Hepatocyte (in vitro differentiated cells): ENCODE results near the gene TCHP. TPM values are rescaled to one million over a fixed set of nuclear protein-coding genes. Genes with fewer than 3 reads are reported as not detected.

ENCODE experiments used
- DNase-seq: peaks from one replicate; pipeline ENCODE4 v3.0.0-alpha.2; 2016; ENCODE audit warnings: low spot score
- H2AFZ ChIP-seq: fragments of 200-600 bp; sonication (generic); 2 replicates; pipeline ENCODE4 v1.6.0; 2016; ENCODE audit warnings: antibody characterized with exemption, mild to moderate bottlenecking
- H3K27ac ChIP-seq: fragments of 200-600 bp; sonication (generic); 2 replicates; pipeline ENCODE4 v1.5.1; 2016; ENCODE audit warnings: mild to moderate bottlenecking
- H3K27me3 ChIP-seq: fragments of 200-600 bp; sonication (generic); 2 replicates; pipeline ENCODE4 v1.6.1; 2016
- H3K36me3 ChIP-seq: fragments of 200-600 bp; sonication (generic); replicated peaks from 2 replicates; pipeline ENCODE4 v1.5.1; 2016; ENCODE audit warnings: low read depth; ENCODE audit not compliant: insufficient read depth
- H3K4me1 ChIP-seq: fragments of 200-600 bp; sonication (generic); 2 replicates; pipeline ENCODE4 v1.5.1; 2016; ENCODE audit warnings: mild to moderate bottlenecking, moderate library complexity; ENCODE audit not compliant: insufficient read depth
- H3K4me2 ChIP-seq: fragments of 200-600 bp; sonication (generic); 2 replicates; pipeline ENCODE4 v1.6.0; 2016
- H3K4me3 ChIP-seq: fragments of 200-600 bp; sonication (generic); 2 replicates; pipeline ENCODE4 v1.5.1; 2016; ENCODE audit warnings: mild to moderate bottlenecking
- H3K79me2 ChIP-seq: fragments of 200-600 bp; sonication (generic); 2 replicates; pipeline ENCODE4 v1.6.0; 2017; ENCODE audit warnings: mild to moderate bottlenecking
- H3K9me2 ChIP-seq: fragments of 200-600 bp; sonication (generic); replicated peaks from 2 replicates; pipeline ENCODE4 v1.6.0; 2017; ENCODE audit warnings: mild to moderate bottlenecking; ENCODE audit not compliant: insufficient read depth
- H3K9me3 ChIP-seq: fragments of 200-600 bp; sonication (generic); 2 replicates; pipeline ENCODE4 v1.5.1; 2016; ENCODE audit warnings: low read depth, mild to moderate bottlenecking
- H4K20me1 ChIP-seq: fragments of 200-600 bp; sonication (generic); 2 replicates; pipeline ENCODE4 v1.6.0; 2016; ENCODE audit warnings: mild to moderate bottlenecking; ENCODE audit not compliant: insufficient read depth, poor library complexity, severe bottlenecking
- EZH2 ChIP-seq: fragments of 200-600 bp; sonication (generic); IDR thresholded peaks from 2 replicates; pipeline ENCODE4 v1.6.1; 2016; ENCODE audit warnings: antibody characterized with exemption, mild to moderate bottlenecking, borderline replicate concordance
- EZH2phosphoT487 ChIP-seq: fragments of 200-600 bp; sonication (generic); IDR thresholded peaks from one replicate; pipeline ENCODE4 v1.6.1; 2018; ENCODE audit warnings: antibody characterized with exemption, mild to moderate bottlenecking, low read depth, moderate library complexity; ENCODE audit not compliant: unreplicated experiment, severe bottlenecking
- WGBS: methylation state at CpG from one replicate; pipeline ENCODE4 v1.1.6; 2016; ENCODE audit warnings: low lambda C conversion rate; ENCODE audit errors: missing lambda C conversion rate; 5-methylcytosine and 5-hydroxymethylcytosine counted together
- polyA plus RNA-seq: library from polyadenylated mRNA; unstranded; fragments of >200 nt; fragmentation: Nextera tagmentation; extraction: Ambion mirVana; gene quantifications from 2 replicates; pipeline ENCODE4 v1.2.1, GENCODE V29; 2016
- total RNA-seq: library from RNA; depleted of rRNA; stranded (reverse); fragments of >200 nt; gene quantifications from 2 replicates; pipeline ENCODE4 v1.2.3, GENCODE V29; 2014
- TF ChIP-seq, protein P1 (sequence below): fragments of 200-600 bp; sonication (generic); IDR thresholded peaks from 2 replicates; pipeline ENCODE4 v1.5.1; 2016; ENCODE audit warnings: antibody characterized with exemption, mild to moderate bottlenecking; ENCODE audit not compliant: poor library complexity

The TCHP gene
- total and polyA plus RNA-seq, 2 experiments from 2014 or later, result 5.5 to 8.0 TPM

DNA sequence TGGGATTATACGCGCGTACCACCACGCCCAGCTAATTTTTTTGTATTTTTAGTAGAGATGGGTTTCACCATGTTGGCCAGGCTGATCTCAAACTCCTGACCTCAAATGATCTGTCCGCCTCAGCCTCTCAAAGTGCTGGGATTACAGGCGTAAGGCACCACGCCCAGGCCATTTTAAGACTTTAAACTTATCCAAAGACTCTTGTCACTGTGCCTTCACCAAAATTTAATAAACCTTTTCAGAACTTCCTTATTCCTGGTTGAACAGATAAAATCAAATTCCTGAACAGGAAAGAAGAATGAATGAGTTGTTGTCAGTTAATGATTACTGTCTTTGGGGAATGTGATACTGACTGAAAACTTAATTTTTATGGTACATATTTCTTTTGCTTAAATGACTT, 58.3 kb downstream of the TCHP start:
- Histone ChIP-seq H2AFZ (no peak overlapping the region), H3K9me3 (no peaks in the 10 kb centered on the region), H3K4me1 (no peaks in the 10 kb centered on the region), H3K36me3 (no peaks in the 10 kb centered on the region), H3K79me2 (no peaks in the 10 kb centered on the region), H3K27ac (no peak overlapping the region), H3K4me3 (no peak overlapping the region), H3K9me2 (no peaks in the 10 kb centered on the region), H4K20me1 (no peaks in the 10 kb centered on the region), H3K27me3 (no peaks in the 10 kb centered on the region), H3K4me2 (no peak overlapping the region)
- TF ChIP-seq EZH2phosphoT487 (no peak), EZH2 (no peak)
- TF ChIP-seq, protein P1, sequence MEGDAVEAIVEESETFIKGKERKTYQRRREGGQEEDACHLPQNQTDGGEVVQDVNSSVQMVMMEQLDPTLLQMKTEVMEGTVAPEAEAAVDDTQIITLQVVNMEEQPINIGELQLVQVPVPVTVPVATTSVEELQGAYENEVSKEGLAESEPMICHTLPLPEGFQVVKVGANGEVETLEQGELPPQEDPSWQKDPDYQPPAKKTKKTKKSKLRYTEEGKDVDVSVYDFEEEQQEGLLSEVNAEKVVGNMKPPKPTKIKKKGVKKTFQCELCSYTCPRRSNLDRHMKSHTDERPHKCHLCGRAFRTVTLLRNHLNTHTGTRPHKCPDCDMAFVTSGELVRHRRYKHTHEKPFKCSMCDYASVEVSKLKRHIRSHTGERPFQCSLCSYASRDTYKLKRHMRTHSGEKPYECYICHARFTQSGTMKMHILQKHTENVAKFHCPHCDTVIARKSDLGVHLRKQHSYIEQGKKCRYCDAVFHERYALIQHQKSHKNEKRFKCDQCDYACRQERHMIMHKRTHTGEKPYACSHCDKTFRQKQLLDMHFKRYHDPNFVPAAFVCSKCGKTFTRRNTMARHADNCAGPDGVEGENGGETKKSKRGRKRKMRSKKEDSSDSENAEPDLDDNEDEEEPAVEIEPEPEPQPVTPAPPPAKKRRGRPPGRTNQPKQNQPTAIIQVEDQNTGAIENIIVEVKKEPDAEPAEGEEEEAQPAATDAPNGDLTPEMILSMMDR, result no peak
- DNase-seq, result no peak
- 97% methylated on average over 7 of the region's 7 CpGs for WGBS

DNA sequence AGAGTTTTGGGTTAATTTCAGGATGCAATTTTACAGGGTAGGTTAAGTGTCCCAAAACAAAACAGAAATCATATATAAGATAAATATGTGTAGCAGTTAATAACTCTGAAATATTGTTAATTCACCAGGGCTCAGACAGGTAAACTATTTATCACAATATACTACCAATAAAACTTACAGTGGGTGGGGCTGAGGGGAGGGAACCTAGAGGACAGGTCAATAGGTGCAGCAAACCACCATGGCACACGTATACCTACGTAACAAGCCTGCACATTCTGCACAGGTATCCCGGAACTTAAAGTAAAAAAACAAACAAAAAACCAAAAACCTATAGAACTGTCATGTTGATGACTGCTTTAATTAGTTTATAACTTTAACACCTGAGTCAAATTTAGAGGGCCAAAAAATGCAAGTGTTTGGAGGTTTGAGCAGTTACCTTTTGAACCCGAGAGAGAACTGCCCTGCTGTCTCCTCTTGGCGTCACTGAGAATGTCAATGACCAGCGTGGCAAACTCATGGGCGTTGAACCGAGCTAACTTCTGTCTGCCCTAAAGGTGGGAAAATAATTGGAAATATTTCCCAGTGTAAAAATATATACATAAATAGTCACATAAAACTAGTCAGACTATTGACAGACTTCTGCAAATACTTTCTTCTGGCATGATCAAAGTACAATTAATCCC, 59.5 kb downstream of the TCHP start:
- Histone ChIP-seq H3K4me3 (no peak overlapping the region), H3K9me2 (no peaks in the 10 kb centered on the region), H3K9me3 (no peaks in the 10 kb centered on the region), H3K36me3 (no peaks in the 10 kb centered on the region), H2AFZ (no peak overlapping the region), H3K4me1 (no peaks in the 10 kb centered on the region), H3K27ac (no peak overlapping the region), H4K20me1 (no peaks in the 10 kb centered on the region), H3K27me3 (no peaks in the 10 kb centered on the region), H3K79me2 (no peaks in the 10 kb centered on the region), H3K4me2 (no peak overlapping the region)
- DNase-seq, result no peak
- WGBS, result over 99% methylated on average over 8 of the region's 8 CpGs
- no peak for TF ChIP-seq EZH2
- TF ChIP-seq EZH2phosphoT487, result no peak

DNA sequence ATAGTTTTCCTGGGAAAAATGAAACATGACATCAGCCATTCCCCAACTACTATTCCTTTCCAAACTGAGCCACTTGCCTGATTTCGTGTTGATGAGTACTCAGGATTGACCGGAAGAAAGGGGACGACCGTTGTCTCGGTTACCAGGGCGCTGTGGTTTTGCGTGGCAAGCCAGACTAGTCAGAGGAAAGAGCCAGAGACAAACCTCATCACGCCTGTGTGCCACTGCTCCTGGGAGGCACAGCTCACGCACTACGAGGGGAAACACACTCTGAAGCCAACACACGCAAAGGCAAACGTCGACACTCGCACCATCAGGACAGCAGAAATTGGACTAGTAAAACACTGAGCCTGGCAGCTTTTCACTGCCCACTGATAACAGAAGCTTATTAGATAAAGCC, 61.1 kb downstream of the TCHP start:
- WGBS, result 91% methylated on average over 14 of the region's 14 CpGs
- H3K9me2 ChIP-seq, result no peaks in the 10 kb centered on the region
- H2AFZ ChIP-seq, result no peak overlapping the region

DNA sequence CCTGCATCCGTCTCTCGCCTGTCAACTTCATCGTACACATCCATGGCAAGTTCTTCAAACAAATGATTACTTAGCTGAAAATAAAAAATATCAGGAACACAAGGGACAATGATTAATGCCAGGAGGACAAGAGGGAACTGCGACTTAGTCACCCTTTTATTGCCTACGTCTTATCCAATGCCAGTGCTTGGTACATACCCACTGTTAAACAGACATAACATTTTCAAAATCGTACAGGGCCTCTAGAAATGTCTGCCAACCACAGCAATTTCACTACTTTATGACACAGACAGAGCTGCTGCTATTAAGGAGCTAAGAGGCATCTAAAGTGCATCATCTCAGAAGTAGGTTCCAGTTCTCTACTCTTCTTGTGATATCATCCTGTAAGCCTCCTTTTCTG, 61.5 kb downstream of the TCHP start:
- WGBS, result 91% methylated on average over 6 of the region's 6 CpGs
- H3K27ac ChIP-seq, result no peak overlapping the region

More for the DNA sequence above, 61.1 kb downstream of the TCHP start:
- TF ChIP-seq, protein P1, result no peak
- TF ChIP-seq EZH2phosphoT487, result no peak
- TF ChIP-seq EZH2, result no peak
- no peaks in the 10 kb centered on the region for H3K36me3 ChIP-seq
- no peak for DNase-seq
- no peaks in the 10 kb centered on the region for H3K4me1 ChIP-seq
- H3K4me3 ChIP-seq, result no peak overlapping the region
- H3K27ac ChIP-seq, result no peak overlapping the region
- H3K9me3 ChIP-seq, result no peaks in the 10 kb centered on the region
- no peaks in the 10 kb centered on the region for H4K20me1 ChIP-seq
- no peaks in the 10 kb centered on the region for H3K27me3 ChIP-seq
- H3K79me2 ChIP-seq, result no peaks in the 10 kb centered on the region
- H3K4me2 ChIP-seq, result no peak overlapping the region

More for the DNA sequence above, 61.5 kb downstream of the TCHP start:
- no peaks in the 10 kb centered on the region for H3K79me2 ChIP-seq
- H3K4me3 ChIP-seq, result no peak overlapping the region
- H4K20me1 ChIP-seq, result no peaks in the 10 kb centered on the region
- H3K9me2 ChIP-seq, result no peaks in the 10 kb centered on the region
- no peak overlapping the region for H3K4me2 ChIP-seq
- no peaks in the 10 kb centered on the region for H3K27me3 ChIP-seq
- no peaks in the 10 kb centered on the region for H3K9me3 ChIP-seq
- TF ChIP-seq EZH2phosphoT487, result no peak
- TF ChIP-seq, protein P1, result no peak
- TF ChIP-seq EZH2, result no peak
- no peak overlapping the region for H2AFZ ChIP-seq
- H3K36me3 ChIP-seq, result no peaks in the 10 kb centered on the region
- no peak for DNase-seq
- H3K4me1 ChIP-seq, result no peaks in the 10 kb centered on the region
